GM21528 (cell line): ENCODE measurements around the gene SQSTM1.
"Not testable (repeated sequence)": the region's sequence is repeated elsewhere in the genome, so short reads cannot be mapped to it uniquely, and the experiment has no call there.

Experiments used
- ATAC-seq: cut with Tn5 transposase; IDR thresholded peaks from one replicate; pipeline ENCODE4 v1.9.1; 2021; ENCODE audit warnings: mild to moderate bottlenecking, moderate library complexity; ENCODE audit not compliant: unreplicated experiment, low FRiP score

The SQSTM1 gene

GRCh38 chr5:179820483-179821297, at the start of gene SQSTM1:
TSS of gene SQSTM1 (plus strand) at chr5:179820905. CDS start at chr5:179820937, 32 bp downstream.
- peak; percentile 50 for ATAC-seq

- ATAC-seq = no peak
Observed at GRCh38 chr5:179771311-179771895, 49.3 kb upstream of the SQSTM1 start.

- ATAC-seq = no peak
Observed at GRCh38 chr5:179772351-179772750, 48.4 kb upstream of the SQSTM1 start.

- no peak for ATAC-seq
Observed at GRCh38 chr5:179773686-179774040, 47.0 kb upstream of the SQSTM1 start.

GRCh38 chr5:179774442-179774841, 46.3 kb upstream of the SQSTM1 start:
- ATAC-seq = no peak

- no peak for ATAC-seq
Observed at GRCh38 chr5:179776411-179776938, 44.2 kb upstream of the SQSTM1 start.

- ATAC-seq = no peak
Observed at GRCh38 chr5:179777456-179777855, 43.2 kb upstream of the SQSTM1 start.

- ATAC-seq = no peak
Observed at GRCh38 chr5:179777909-179778308, 42.8 kb upstream of the SQSTM1 start.

GRCh38 chr5:179778591-179778990, 42.1 kb upstream of the SQSTM1 start:
- ATAC-seq = no peak

- ATAC-seq = no peak
Observed at GRCh38 chr5:179779826-179780225, 40.9 kb upstream of the SQSTM1 start.

- no peak for ATAC-seq
Observed at GRCh38 chr5:179780362-179780761, 40.3 kb upstream of the SQSTM1 start.

- ATAC-seq = no peak
Observed at GRCh38 chr5:179781846-179782245, 38.9 kb upstream of the SQSTM1 start.

- no peak for ATAC-seq
Observed at GRCh38 chr5:179783128-179783527, 37.6 kb upstream of the SQSTM1 start.

GRCh38 chr5:179786861-179787260, 33.8 kb upstream of the SQSTM1 start:
- ATAC-seq = no peak

- ATAC-seq = no peak
Observed at GRCh38 chr5:179788193-179788854, 32.4 kb upstream of the SQSTM1 start.

- not testable (repeated sequence) for ATAC-seq
Observed at GRCh38 chr5:179789278-179789677, 31.4 kb upstream of the SQSTM1 start.

GRCh38 chr5:179791881-179792611, 28.7 kb upstream of the SQSTM1 start:
- ATAC-seq = no peak

GRCh38 chr5:179792612-179793467, 27.9 kb upstream of the SQSTM1 start:
- ATAC-seq = no peak

GRCh38 chr5:179793468-179794139, 27.1 kb upstream of the SQSTM1 start, which contains the start of gene LTC4S:
TSS of gene LTC4S (plus strand) at chr5:179793986. CDS start at chr5:179794081, 95 bp downstream.
- ATAC-seq = no peak
